HG03354 (cell line): ENCODE results near the gene MRPL33.

Experiments
- ATAC-seq: cut with Tn5 transposase; IDR thresholded peaks from one replicate; pipeline ENCODE4 v1.9.1; 2021; ENCODE audit warnings: mild to moderate bottlenecking; ENCODE audit not compliant: unreplicated experiment, poor library complexity, severe bottlenecking

MRPL33 gene

GRCh38 chr2:27803046-27803445, 31.5 kb downstream of the MRPL33 start:
- no peak for ATAC-seq

GRCh38 chr2:27804146-27804545, 32.6 kb downstream of the MRPL33 start:
- no peak for ATAC-seq

GRCh38 chr2:27805180-27805579, 33.7 kb downstream of the MRPL33 start:
- no peak for ATAC-seq

- ATAC-seq: no peak
These were observed 35.0 kb downstream of the MRPL33 start for GRCh38 chr2:27806311-27807059.

GRCh38 chr2:27807476-27807875, 36.0 kb downstream of the MRPL33 start:
- ATAC-seq: no peak

GRCh38 chr2:27808418-27808817, 36.9 kb downstream of the MRPL33 start:
- ATAC-seq: no peak

- no peak for ATAC-seq
These were observed 37.5 kb downstream of the MRPL33 start for GRCh38 chr2:27808984-27809383.

GRCh38 chr2:27809761-27810241, 38.3 kb downstream of the MRPL33 start:
- no peak for ATAC-seq

GRCh38 chr2:27810455-27810854, 38.9 kb downstream of the MRPL33 start:
- ATAC-seq: no peak

GRCh38 chr2:27811768-27812167, 40.2 kb downstream of the MRPL33 start:
- no peak for ATAC-seq

- no peak for ATAC-seq
These were observed 43.2 kb downstream of the MRPL33 start for GRCh38 chr2:27814758-27815157.

GRCh38 chr2:27815860-27816438, 44.4 kb downstream of the MRPL33 start:
- ATAC-seq: no peak

GRCh38 chr2:27822049-27822448, 50.5 kb downstream of the MRPL33 start:
- ATAC-seq: no peak

- no peak for ATAC-seq
These were observed 51.6 kb downstream of the MRPL33 start for GRCh38 chr2:27823135-27823534.

- no peak for ATAC-seq
These were observed 52.0 kb downstream of the MRPL33 start for GRCh38 chr2:27823569-27823968.

GRCh38 chr2:27824401-27824800, 52.9 kb downstream of the MRPL33 start:
- no peak for ATAC-seq

- ATAC-seq: no peak
These were observed 56.8 kb downstream of the MRPL33 start for GRCh38 chr2:27828305-27828704.
